GM23338 (cell line): ENCODE measurements around the gene MLLT3. TPM values are rescaled to one million over a fixed set of nuclear protein-coding genes. Genes with fewer than 3 reads are reported as not detected.

ENCODE experiments used
- ATAC-seq: fragments of 200-7000 bp; cut with Tn5 transposase; 3 replicates; pipeline ENCODE4 v1.9.1; 2020
- DNase-seq: peaks from one replicate; pipeline ENCODE4 v3.0.0-alpha.2; 2015; ENCODE audit warnings: low spot score
- H2AFZ ChIP-seq: fragments of 200-600 bp; sonication (generic); 2 replicates; pipeline ENCODE4 v1.8.0; 2016; ENCODE audit warnings: antibody characterized with exemption, mild to moderate bottlenecking, moderate library complexity
- H3F3A ChIP-seq: fragments of 200-600 bp; sonication (generic); replicated peaks from 2 replicates; pipeline ENCODE4 v1.8.0; 2017; ENCODE audit warnings: antibody characterized with exemption, mixed run types, low read depth
- H3K27ac ChIP-seq: fragments of 200-600 bp; sonication (generic); 2 replicates; pipeline ENCODE4 v1.6.1; 2016; ENCODE audit warnings: low read depth
- H3K27me3 ChIP-seq: fragments of 200-600 bp; sonication (generic); 2 replicates; pipeline ENCODE4 v1.8.0; 2016; ENCODE audit warnings: mild to moderate bottlenecking, mixed run types, moderate library complexity; ENCODE audit not compliant: insufficient read depth
- H3K36me3 ChIP-seq: fragments of 200-600 bp; sonication (generic); 2 replicates; pipeline ENCODE4 v1.8.0; 2016; ENCODE audit warnings: mild to moderate bottlenecking; ENCODE audit not compliant: insufficient read depth
- H3K4me1 ChIP-seq: fragments of 200-600 bp; sonication (generic); 2 replicates; pipeline ENCODE4 v1.8.0; 2016; ENCODE audit warnings: mild to moderate bottlenecking, moderate library complexity; ENCODE audit not compliant: insufficient read depth
- H3K4me2 ChIP-seq: fragments of 200-600 bp; sonication (generic); 2 replicates; pipeline ENCODE4 v1.7.1; 2017; ENCODE audit warnings: mixed run types
- H3K4me3 ChIP-seq: fragments of 200-600 bp; sonication (generic); 2 replicates; pipeline ENCODE4 v1.6.1; 2016; ENCODE audit warnings: mixed run types
- H3K79me2 ChIP-seq: fragments of 200-600 bp; sonication (generic); replicated peaks from 2 replicates; pipeline ENCODE4 v1.8.0; 2017; ENCODE audit warnings: mild to moderate bottlenecking; ENCODE audit not compliant: insufficient read depth
- H3K9me2 ChIP-seq: fragments of 200-600 bp; sonication (generic); 2 replicates; pipeline ENCODE4 v1.8.0; 2017; ENCODE audit not compliant: insufficient read depth
- H4K20me1 ChIP-seq: fragments of 200-600 bp; sonication (generic); replicated peaks from 2 replicates; pipeline ENCODE4 v1.8.0; 2017; ENCODE audit warnings: mild to moderate bottlenecking; ENCODE audit not compliant: insufficient read depth
- H3K27ac Mint-ChIP-seq: 2 replicates; pipeline ENCODE4 v1.8.0; 2020; ENCODE audit warnings: inconsistent platforms, mild to moderate bottlenecking, moderate library complexity, mixed read lengths
- H3K27me3 Mint-ChIP-seq: 3 replicates; pipeline ENCODE4 v1.8.0; 2022; ENCODE audit warnings: low read depth, mild to moderate bottlenecking, moderate library complexity, mixed read lengths, inconsistent platforms; ENCODE audit not compliant: insufficient read depth, poor library complexity
- H3K36me3 Mint-ChIP-seq: 3 replicates; pipeline ENCODE4 v1.8.0; 2021; ENCODE audit warnings: low read depth, mild to moderate bottlenecking, inconsistent platforms, moderate library complexity, mixed read lengths
- H3K4me1 Mint-ChIP-seq: 3 replicates; pipeline ENCODE4 v1.8.0; 2020; ENCODE audit warnings: mild to moderate bottlenecking, inconsistent platforms, mixed read lengths
- H3K4me3 Mint-ChIP-seq: 3 replicates; pipeline ENCODE4 v1.8.0; 2021; ENCODE audit warnings: moderate library complexity, mild to moderate bottlenecking, inconsistent platforms, mixed read lengths
- H3K9me3 Mint-ChIP-seq: 3 replicates; pipeline ENCODE4 v1.8.0; 2020; ENCODE audit warnings: moderate library complexity, mild to moderate bottlenecking, inconsistent platforms, mixed read lengths
- CREB1 ChIP-seq: fragments of 250-450 bp; sonication (Bioruptor Pico); IDR thresholded peaks from 2 replicates; pipeline ENCODE4 v1.5.0; 2020; ENCODE audit warnings: low read depth, mild to moderate bottlenecking, moderate library complexity
- EZH2 ChIP-seq: fragments of 200-600 bp; sonication (generic); IDR thresholded peaks from one replicate; pipeline ENCODE4 v1.8.0; 2017; ENCODE audit warnings: antibody characterized with exemption, mild to moderate bottlenecking, low read depth; ENCODE audit not compliant: unreplicated experiment
- EZH2phosphoT487 ChIP-seq: fragments of 200-600 bp; sonication (generic); IDR thresholded peaks from one replicate; pipeline ENCODE4 v1.8.1; 2018; ENCODE audit warnings: antibody characterized with exemption; ENCODE audit not compliant: unreplicated experiment
- JUNB ChIP-seq: IDR thresholded peaks from one replicate; pipeline ENCODE4 v1.6.1; 2016; ENCODE audit warnings: antibody characterized with exemption; ENCODE audit not compliant: unreplicated experiment
- NANOG ChIP-seq: IDR thresholded peaks from 2 replicates; pipeline ENCODE4 v1.6.1; 2016; ENCODE audit warnings: antibody characterized with exemption, borderline replicate concordance
- POLR2AphosphoS5 ChIP-seq: IDR thresholded peaks from 2 replicates; pipeline ENCODE4 v1.6.1; 2016; ENCODE audit warnings: antibody characterized with exemption, low read depth
- STAT1 ChIP-seq: IDR thresholded peaks from one replicate; pipeline ENCODE4 v1.6.1; 2016; ENCODE audit warnings: antibody characterized with exemption; ENCODE audit not compliant: unreplicated experiment
- ZNF114 ChIP-seq: fragments of 250-450 bp; sonication (Bioruptor Pico); IDR thresholded peaks from 2 replicates; pipeline ENCODE4 v1.5.0; 2020; ENCODE audit warnings: mild to moderate bottlenecking, moderate library complexity
- ZNF331 ChIP-seq: fragments of 250-450 bp; sonication (Bioruptor Pico); IDR thresholded peaks from 2 replicates; pipeline ENCODE4 v1.5.0; 2020; ENCODE audit warnings: low read depth, mild to moderate bottlenecking, moderate library complexity
- polyA plus RNA-seq: library from polyadenylated mRNA; unstranded; fragments of >200 nt; fragmentation: Nextera tagmentation; extraction: Ambion mirVana; gene quantifications from 2 replicates; pipeline ENCODE4 v1.2.1, GENCODE V29; 2016
- total RNA-seq: library from RNA; depleted of rRNA; stranded (reverse); fragments of >200 nt; shearing (Covaris generic); gene quantifications from 2 replicates; pipeline ENCODE4 v1.2.3, GENCODE V29; 2014
- TF ChIP-seq, protein P1 (sequence below): IDR thresholded peaks from 2 replicates; pipeline ENCODE4 v1.6.1; 2016; ENCODE audit warnings: antibody characterized with exemption
- TF ChIP-seq, protein P2 (sequence below): fragments of 250-450 bp; sonication (Bioruptor Pico); IDR thresholded peaks from 2 replicates; pipeline ENCODE4 v1.5.0; 2020; ENCODE audit warnings: mild to moderate bottlenecking, moderate library complexity
- TF ChIP-seq, protein P3 (sequence below), 2 experiments: fragments of 200-600 bp in 1 of 2; sonication (generic) in 1 of 2; conservative IDR thresholded peaks; 2 replicates each; pipeline versions ENCODE4 v1.5.1 to v1.6.1; 2016 to 2017; ENCODE audit warnings: antibody characterized with exemption in 2 of 2, low read depth in 2 of 2, mild to moderate bottlenecking in 2 of 2, moderate library complexity in 1 of 2
- TF ChIP-seq, protein P4 (sequence below): IDR thresholded peaks from one replicate; pipeline ENCODE4 v1.6.1; 2018; ENCODE audit warnings: antibody characterized with exemption; ENCODE audit not compliant: unreplicated experiment

Gene MLLT3
- total and polyA plus RNA-seq, 2 experiments from 2014 or later: 7.5 to 9.5 TPM

DNA sequence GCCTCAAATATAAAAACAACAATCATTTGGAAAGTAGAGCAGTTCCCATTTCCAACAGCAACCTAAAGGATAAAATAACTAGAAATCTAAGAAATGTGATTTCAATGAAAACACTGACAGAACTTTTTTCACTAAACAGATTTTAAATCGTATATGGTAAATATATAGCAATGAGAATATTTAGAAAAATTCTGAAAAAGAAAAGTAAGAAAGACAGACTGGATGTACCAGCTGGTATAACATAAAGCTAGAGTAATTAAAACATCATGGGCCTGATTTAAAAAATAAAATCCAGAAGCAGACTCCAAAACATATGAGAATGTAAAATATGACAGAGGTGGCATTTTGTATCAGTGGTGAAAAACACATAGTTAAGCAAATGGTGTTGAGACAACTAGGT lies 308.9 kb downstream of the MLLT3 start:
- Histone ChIP-seq H3F3A (no peaks in the 10 kb centered on the region), H2AFZ (no peak overlapping the region), H4K20me1 (no peaks in the 10 kb centered on the region), H3K27me3 (no peaks in the 10 kb centered on the region), H3K9me2 (peaks cover 10% of the 10 kb centered on the region), H3K4me1 (0 out of 2 replicates have a peak, but pooled peaks cover under 1% of the 10 kb centered on the region), H3K27ac (no peak overlapping the region), H3K4me2 (no peak overlapping the region), H3K36me3 (no peaks in the 10 kb centered on the region), H3K4me3 (no peak overlapping the region), H3K79me2 (no peaks in the 10 kb centered on the region)
- ATAC-seq (no peak), DNase-seq (no peak)
- no peak for TF ChIP-seq POLR2AphosphoS5
- TF ChIP-seq, protein P1, sequence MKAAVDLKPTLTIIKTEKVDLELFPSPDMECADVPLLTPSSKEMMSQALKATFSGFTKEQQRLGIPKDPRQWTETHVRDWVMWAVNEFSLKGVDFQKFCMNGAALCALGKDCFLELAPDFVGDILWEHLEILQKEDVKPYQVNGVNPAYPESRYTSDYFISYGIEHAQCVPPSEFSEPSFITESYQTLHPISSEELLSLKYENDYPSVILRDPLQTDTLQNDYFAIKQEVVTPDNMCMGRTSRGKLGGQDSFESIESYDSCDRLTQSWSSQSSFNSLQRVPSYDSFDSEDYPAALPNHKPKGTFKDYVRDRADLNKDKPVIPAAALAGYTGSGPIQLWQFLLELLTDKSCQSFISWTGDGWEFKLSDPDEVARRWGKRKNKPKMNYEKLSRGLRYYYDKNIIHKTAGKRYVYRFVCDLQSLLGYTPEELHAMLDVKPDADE: no peak
- TF ChIP-seq CREB1 (CRISPR knock-in tag): no peak
- TF ChIP-seq STAT1: no peak
- no peak for TF ChIP-seq ZNF331 (CRISPR knock-in tag)
- no peak for TF ChIP-seq EZH2phosphoT487
- TF ChIP-seq, protein P2, sequence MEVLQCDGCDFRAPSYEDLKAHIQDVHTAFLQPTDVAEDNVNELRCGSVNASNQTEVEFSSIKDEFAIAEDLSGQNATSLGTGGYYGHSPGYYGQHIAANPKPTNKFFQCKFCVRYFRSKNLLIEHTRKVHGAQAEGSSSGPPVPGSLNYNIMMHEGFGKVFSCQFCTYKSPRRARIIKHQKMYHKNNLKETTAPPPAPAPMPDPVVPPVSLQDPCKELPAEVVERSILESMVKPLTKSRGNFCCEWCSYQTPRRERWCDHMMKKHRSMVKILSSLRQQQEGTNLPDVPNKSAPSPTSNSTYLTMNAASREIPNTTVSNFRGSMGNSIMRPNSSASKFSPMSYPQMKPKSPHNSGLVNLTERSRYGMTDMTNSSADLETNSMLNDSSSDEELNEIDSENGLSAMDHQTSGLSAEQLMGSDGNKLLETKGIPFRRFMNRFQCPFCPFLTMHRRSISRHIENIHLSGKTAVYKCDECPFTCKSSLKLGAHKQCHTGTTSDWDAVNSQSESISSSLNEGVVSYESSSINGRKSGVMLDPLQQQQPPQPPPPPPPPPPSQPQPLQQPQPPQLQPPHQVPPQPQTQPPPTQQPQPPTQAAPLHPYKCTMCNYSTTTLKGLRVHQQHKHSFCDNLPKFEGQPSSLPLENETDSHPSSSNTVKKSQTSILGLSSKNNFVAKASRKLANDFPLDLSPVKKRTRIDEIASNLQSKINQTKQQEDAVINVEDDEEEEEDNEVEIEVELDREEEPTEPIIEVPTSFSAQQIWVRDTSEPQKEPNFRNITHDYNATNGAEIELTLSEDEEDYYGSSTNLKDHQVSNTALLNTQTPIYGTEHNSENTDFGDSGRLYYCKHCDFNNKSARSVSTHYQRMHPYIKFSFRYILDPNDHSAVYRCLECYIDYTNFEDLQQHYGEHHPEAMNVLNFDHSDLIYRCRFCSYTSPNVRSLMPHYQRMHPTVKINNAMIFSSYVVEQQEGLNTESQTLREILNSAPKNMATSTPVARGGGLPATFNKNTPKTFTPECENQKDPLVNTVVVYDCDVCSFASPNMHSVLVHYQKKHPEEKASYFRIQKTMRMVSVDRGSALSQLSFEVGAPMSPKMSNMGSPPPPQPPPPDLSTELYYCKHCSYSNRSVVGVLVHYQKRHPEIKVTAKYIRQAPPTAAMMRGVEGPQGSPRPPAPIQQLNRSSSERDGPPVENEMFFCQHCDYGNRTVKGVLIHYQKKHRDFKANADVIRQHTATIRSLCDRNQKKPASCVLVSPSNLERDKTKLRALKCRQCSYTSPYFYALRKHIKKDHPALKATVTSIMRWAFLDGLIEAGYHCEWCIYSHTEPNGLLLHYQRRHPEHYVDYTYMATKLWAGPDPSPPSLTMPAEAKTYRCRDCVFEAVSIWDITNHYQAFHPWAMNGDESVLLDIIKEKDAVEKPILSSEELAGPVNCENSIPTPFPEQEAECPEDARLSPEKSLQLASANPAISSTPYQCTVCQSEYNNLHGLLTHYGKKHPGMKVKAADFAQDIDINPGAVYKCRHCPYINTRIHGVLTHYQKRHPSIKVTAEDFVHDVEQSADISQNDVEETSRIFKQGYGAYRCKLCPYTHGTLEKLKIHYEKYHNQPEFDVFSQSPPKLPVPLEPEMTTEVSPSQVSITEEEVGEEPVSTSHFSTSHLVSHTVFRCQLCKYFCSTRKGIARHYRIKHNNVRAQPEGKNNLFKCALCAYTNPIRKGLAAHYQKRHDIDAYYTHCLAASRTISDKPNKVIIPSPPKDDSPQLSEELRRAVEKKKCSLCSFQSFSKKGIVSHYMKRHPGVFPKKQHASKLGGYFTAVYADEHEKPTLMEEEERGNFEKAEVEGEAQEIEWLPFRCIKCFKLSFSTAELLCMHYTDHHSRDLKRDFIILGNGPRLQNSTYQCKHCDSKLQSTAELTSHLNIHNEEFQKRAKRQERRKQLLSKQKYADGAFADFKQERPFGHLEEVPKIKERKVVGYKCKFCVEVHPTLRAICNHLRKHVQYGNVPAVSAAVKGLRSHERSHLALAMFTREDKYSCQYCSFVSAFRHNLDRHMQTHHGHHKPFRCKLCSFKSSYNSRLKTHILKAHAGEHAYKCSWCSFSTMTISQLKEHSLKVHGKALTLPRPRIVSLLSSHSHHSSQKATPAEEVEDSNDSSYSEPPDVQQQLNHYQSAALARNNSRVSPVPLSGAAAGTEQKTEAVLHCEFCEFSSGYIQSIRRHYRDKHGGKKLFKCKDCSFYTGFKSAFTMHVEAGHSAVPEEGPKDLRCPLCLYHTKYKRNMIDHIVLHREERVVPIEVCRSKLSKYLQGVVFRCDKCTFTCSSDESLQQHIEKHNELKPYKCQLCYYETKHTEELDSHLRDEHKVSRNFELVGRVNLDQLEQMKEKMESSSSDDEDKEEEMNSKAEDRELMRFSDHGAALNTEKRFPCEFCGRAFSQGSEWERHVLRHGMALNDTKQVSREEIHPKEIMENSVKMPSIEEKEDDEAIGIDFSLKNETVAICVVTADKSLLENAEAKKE (CRISPR knock-in tag): no peak
- no peak for TF ChIP-seq ZNF114 (CRISPR knock-in tag)
- TF ChIP-seq, protein P3, sequence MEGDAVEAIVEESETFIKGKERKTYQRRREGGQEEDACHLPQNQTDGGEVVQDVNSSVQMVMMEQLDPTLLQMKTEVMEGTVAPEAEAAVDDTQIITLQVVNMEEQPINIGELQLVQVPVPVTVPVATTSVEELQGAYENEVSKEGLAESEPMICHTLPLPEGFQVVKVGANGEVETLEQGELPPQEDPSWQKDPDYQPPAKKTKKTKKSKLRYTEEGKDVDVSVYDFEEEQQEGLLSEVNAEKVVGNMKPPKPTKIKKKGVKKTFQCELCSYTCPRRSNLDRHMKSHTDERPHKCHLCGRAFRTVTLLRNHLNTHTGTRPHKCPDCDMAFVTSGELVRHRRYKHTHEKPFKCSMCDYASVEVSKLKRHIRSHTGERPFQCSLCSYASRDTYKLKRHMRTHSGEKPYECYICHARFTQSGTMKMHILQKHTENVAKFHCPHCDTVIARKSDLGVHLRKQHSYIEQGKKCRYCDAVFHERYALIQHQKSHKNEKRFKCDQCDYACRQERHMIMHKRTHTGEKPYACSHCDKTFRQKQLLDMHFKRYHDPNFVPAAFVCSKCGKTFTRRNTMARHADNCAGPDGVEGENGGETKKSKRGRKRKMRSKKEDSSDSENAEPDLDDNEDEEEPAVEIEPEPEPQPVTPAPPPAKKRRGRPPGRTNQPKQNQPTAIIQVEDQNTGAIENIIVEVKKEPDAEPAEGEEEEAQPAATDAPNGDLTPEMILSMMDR (conservative IDR thresholded peaks at IDR 0.05; ENCODE audit: low read depth in 2 of 2): no peak
- TF ChIP-seq EZH2: no peak
- no peak for TF ChIP-seq JUNB
- TF ChIP-seq, protein P4, sequence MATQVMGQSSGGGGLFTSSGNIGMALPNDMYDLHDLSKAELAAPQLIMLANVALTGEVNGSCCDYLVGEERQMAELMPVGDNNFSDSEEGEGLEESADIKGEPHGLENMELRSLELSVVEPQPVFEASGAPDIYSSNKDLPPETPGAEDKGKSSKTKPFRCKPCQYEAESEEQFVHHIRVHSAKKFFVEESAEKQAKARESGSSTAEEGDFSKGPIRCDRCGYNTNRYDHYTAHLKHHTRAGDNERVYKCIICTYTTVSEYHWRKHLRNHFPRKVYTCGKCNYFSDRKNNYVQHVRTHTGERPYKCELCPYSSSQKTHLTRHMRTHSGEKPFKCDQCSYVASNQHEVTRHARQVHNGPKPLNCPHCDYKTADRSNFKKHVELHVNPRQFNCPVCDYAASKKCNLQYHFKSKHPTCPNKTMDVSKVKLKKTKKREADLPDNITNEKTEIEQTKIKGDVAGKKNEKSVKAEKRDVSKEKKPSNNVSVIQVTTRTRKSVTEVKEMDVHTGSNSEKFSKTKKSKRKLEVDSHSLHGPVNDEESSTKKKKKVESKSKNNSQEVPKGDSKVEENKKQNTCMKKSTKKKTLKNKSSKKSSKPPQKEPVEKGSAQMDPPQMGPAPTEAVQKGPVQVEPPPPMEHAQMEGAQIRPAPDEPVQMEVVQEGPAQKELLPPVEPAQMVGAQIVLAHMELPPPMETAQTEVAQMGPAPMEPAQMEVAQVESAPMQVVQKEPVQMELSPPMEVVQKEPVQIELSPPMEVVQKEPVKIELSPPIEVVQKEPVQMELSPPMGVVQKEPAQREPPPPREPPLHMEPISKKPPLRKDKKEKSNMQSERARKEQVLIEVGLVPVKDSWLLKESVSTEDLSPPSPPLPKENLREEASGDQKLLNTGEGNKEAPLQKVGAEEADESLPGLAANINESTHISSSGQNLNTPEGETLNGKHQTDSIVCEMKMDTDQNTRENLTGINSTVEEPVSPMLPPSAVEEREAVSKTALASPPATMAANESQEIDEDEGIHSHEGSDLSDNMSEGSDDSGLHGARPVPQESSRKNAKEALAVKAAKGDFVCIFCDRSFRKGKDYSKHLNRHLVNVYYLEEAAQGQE: no peak
- TF ChIP-seq NANOG: no peak
- Mint-ChIP-seq H3K4me1 (peaks cover 4% of the 10 kb centered on the region), H3K9me3 (no peaks in the 10 kb centered on the region; the same call in 2 of the 3 replicates), H3K27ac (no peak overlapping the region), H3K27me3 (peaks cover 2% of the 10 kb centered on the region), H3K36me3 (no peaks in the 10 kb centered on the region), H3K4me3 (no peak overlapping the region)
